MM.1S (cell line): ENCODE data around the gene DCPS.

Source experiments
- DNase-seq: peaks from one replicate; pipeline ENCODE4 v3.0.0-alpha.2; 2015
- H2AFZ ChIP-seq: fragments of 300-600 bp; sonication (generic); 2 replicates; pipeline ENCODE4 v1.6.0; 2016; ENCODE audit warnings: antibody characterized with exemption, low read length
- H3F3A ChIP-seq: fragments of 300-600 bp; sonication (generic); 2 replicates; pipeline ENCODE4 v1.6.1; 2016; ENCODE audit warnings: mild to moderate bottlenecking, antibody characterized with exemption, low read length, moderate library complexity, mixed read lengths; ENCODE audit not compliant: insufficient read depth
- H3K27ac ChIP-seq: fragments of 300-600 bp; sonication (generic); 2 replicates; pipeline ENCODE4 v1.5.1; 2016; ENCODE audit warnings: mild to moderate bottlenecking, low read length
- H3K27me3 ChIP-seq: fragments of 300-600 bp; sonication (generic); replicated peaks from 2 replicates; pipeline ENCODE4 v1.6.0; 2016; ENCODE audit warnings: low read length; ENCODE audit not compliant: insufficient read depth
- H3K36me3 ChIP-seq: fragments of 300-600 bp; sonication (generic); replicated peaks from 2 replicates; pipeline ENCODE4 v1.6.1; 2016; ENCODE audit warnings: mild to moderate bottlenecking, low read length, mixed read lengths; ENCODE audit not compliant: insufficient read depth
- H3K4me1 ChIP-seq: fragments of 300-600 bp; sonication (generic); 2 replicates; pipeline ENCODE4 v1.6.1; 2016; ENCODE audit warnings: low read length, mixed read lengths
- H3K4me2 ChIP-seq: fragments of 300-600 bp; sonication (generic); 2 replicates; pipeline ENCODE4 v1.6.0; 2016; ENCODE audit warnings: low read depth, low read length
- H3K4me3 ChIP-seq: fragments of 300-600 bp; sonication (generic); 2 replicates; pipeline ENCODE4 v1.5.1; 2016; ENCODE audit warnings: low read length, mixed read lengths
- H3K79me2 ChIP-seq: fragments of 300-600 bp; sonication (generic); 2 replicates; pipeline ENCODE4 v1.6.1; 2016; ENCODE audit warnings: mixed run types, low read length, mixed read lengths
- H3K9ac ChIP-seq: fragments of 300-600 bp; sonication (generic); 2 replicates; pipeline ENCODE4 v1.6.1; 2016; ENCODE audit warnings: low read length, mixed read lengths
- H3K9me2 ChIP-seq: fragments of 300-600 bp; sonication (generic); replicated peaks from 2 replicates; pipeline ENCODE4 v1.6.1; 2016; ENCODE audit warnings: mild to moderate bottlenecking, low read length, mixed read lengths; ENCODE audit not compliant: insufficient read depth
- H3K9me3 ChIP-seq: fragments of 300-600 bp; sonication (generic); replicated peaks from 2 replicates; pipeline ENCODE4 v1.6.1; 2016; ENCODE audit warnings: mild to moderate bottlenecking, low read length, mixed read lengths; ENCODE audit not compliant: insufficient read depth
- H4K20me1 ChIP-seq: fragments of 300-600 bp; sonication (generic); 2 replicates; pipeline ENCODE4 v1.6.1; 2016; ENCODE audit warnings: mild to moderate bottlenecking, low read length, moderate library complexity, mixed read lengths; ENCODE audit not compliant: insufficient read depth
- EZH2 ChIP-seq: fragments of 300-600 bp; sonication (generic); optimal IDR thresholded peaks from 2 replicates; pipeline ENCODE3; 2017; ENCODE audit warnings: low read depth, mild to moderate bottlenecking, antibody characterized with exemption, low read length, mixed read lengths
- EZH2phosphoT487 ChIP-seq: fragments of 300-600 bp; sonication (generic); IDR thresholded peaks from 2 replicates; pipeline ENCODE4 v1.6.1; 2018; ENCODE audit warnings: antibody characterized with exemption, low read length
- TF ChIP-seq, protein P1 (sequence below): fragments of 300-600 bp; sonication (generic); IDR thresholded peaks from 2 replicates; pipeline ENCODE4 v1.5.1; 2016; ENCODE audit warnings: antibody characterized with exemption, low read length, mixed read lengths

Gene DCPS

DNA sequence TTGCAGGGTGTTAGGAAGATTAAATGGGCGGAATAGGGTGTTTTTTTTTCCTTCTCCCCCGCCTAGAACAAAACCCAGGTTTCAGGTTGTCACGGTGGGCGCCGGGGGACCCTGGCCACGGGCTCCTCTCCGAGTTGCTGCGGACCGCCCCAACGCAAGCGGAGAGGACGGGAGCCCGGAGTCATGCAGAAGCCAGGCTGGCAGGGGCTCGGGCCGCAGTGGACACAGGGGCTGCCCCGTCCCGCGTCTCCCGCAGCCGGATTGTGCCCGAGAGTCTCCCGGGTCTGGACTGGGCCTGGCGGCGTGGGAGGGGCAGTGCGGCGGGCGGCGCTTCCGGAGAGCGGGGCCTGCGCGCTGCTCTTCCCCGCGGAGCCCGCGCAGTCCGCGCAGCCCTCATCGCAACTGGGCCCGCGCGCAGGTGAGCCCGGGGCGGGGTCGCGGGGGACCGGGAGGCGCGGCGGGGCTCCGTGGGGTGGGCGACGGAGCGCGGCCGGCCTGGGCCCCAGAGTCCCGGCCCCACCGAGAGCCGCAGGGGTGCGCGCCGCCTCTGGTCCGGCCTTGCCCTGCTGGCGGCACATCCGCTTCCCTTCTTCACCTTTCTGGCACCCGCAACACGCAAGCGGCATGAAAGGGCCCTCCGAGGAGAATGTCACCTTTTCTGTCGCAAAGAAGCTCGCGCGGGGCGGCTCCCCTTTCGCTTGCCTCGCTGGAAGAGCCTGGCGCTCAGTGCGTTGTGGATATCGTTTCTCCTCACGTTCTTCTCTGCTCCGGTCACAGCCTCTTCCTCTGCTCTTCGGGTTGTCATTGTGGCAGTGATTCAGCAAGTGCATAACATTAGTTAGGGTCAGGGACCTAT, 20.9 kb upstream of the DCPS start, which contains the start of gene TIRAP:
TSS of gene TIRAP (plus strand) at position 358 of the 856 bp plus-strand sequence. CDS start 7,802 bp downstream, outside the sequence.
- peak within 1 kb of the TSS; percentile 89 for H3K4me2 ChIP-seq
- no peaks in the 10 kb centered on the region for H3K36me3 ChIP-seq
- peaks cover 7% of the 10 kb centered on the region for H3K4me1 ChIP-seq
- H2AFZ ChIP-seq, result peak within 1 kb of the TSS; percentile 79
- peak within 1 kb of the TSS; percentile 79 for H3K4me3 ChIP-seq
- no peaks in the 10 kb centered on the region for H4K20me1 ChIP-seq
- H3F3A ChIP-seq, result peaks cover 20% of the 10 kb centered on the region
- no peaks in the 10 kb centered on the region for H3K9me3 ChIP-seq
- H3K27me3 ChIP-seq, result no peaks in the 10 kb centered on the region
- DNase-seq, result peak; percentile 61
- TF ChIP-seq, protein P1, sequence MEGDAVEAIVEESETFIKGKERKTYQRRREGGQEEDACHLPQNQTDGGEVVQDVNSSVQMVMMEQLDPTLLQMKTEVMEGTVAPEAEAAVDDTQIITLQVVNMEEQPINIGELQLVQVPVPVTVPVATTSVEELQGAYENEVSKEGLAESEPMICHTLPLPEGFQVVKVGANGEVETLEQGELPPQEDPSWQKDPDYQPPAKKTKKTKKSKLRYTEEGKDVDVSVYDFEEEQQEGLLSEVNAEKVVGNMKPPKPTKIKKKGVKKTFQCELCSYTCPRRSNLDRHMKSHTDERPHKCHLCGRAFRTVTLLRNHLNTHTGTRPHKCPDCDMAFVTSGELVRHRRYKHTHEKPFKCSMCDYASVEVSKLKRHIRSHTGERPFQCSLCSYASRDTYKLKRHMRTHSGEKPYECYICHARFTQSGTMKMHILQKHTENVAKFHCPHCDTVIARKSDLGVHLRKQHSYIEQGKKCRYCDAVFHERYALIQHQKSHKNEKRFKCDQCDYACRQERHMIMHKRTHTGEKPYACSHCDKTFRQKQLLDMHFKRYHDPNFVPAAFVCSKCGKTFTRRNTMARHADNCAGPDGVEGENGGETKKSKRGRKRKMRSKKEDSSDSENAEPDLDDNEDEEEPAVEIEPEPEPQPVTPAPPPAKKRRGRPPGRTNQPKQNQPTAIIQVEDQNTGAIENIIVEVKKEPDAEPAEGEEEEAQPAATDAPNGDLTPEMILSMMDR, result no peak
- TF ChIP-seq EZH2phosphoT487, result no peak
- TF ChIP-seq EZH2, result no peak
- no peaks in the 10 kb centered on the region for H3K9me2 ChIP-seq
- H3K9ac ChIP-seq, result peak within 1 kb of the TSS; percentile 88
- H3K27ac ChIP-seq, result peak within 1 kb of the TSS; percentile 77
- H3K79me2 ChIP-seq, result peaks cover 35% of the 10 kb centered on the region

DNA sequence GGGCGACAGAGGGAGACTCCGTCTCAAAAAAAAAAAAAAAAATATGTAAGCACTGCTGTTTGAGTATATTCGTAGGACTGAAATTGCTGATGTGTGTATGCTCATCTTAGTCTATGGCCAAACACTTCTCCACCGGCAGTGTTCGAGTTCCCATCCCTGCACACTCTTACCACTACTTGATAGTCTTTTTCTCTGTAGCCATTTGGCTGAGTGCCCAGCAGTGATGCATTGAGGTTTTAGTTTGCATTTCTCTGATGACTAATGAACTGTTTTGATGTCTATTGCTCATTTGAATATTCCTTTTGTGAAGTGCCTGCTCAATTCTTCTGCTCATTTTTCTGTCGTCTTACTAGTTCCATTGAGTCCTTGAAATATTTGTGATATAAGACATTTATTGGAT, 19.0 kb upstream of the DCPS start:
- Histone ChIP-seq H3K4me3 (no peak overlapping the region), H3K27me3 (no peaks in the 10 kb centered on the region), H3K79me2 (peaks cover 35% of the 10 kb centered on the region), H3K4me2 (peak overlapping the region; percentile 86; the same call in 1 of the 2 replicates), H3K9ac (no peak overlapping the region), H3K36me3 (no peaks in the 10 kb centered on the region), H3K9me2 (no peaks in the 10 kb centered on the region), H2AFZ (no peak overlapping the region), H3K9me3 (no peaks in the 10 kb centered on the region), H3F3A (peaks cover 20% of the 10 kb centered on the region), H4K20me1 (no peaks in the 10 kb centered on the region), H3K27ac (peak overlapping the region; percentile 16; the same call in 1 of the 2 replicates), H3K4me1 (peaks cover 7% of the 10 kb centered on the region)
- DNase-seq, result peak; percentile 87
- no peak for TF ChIP-seq EZH2
- TF ChIP-seq, protein P1, result no peak
- TF ChIP-seq EZH2phosphoT487, result no peak

DNA sequence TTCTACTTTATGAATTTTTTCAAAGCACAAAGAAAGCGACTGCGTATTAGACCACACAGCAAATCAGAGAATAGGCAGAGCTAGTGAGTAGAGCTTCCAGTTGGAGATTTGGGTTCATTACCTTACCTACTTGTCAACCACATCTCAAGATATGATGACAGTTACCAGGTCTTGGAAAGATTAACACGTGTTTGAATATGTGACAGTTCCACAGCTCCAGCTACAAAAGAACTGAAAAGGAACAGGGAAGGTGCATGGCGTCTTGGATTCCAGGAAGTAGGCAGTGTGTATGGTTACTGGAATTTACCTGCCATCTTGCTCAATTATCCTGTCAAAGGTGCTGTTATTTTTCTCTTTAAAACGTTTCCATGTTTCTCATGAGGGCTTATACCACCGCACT, 15.6 kb upstream of the DCPS start:
- Histone ChIP-seq H3K4me3 (no peak overlapping the region), H3K4me1 (peaks cover 7% of the 10 kb centered on the region), H3K27ac (no peak overlapping the region), H3K9me2 (no peaks in the 10 kb centered on the region), H3K4me2 (no peak overlapping the region), H3K27me3 (no peaks in the 10 kb centered on the region), H2AFZ (no peak overlapping the region), H3K9ac (no peak overlapping the region), H4K20me1 (no peaks in the 10 kb centered on the region), H3K79me2 (peaks cover 34% of the 10 kb centered on the region), H3K36me3 (no peaks in the 10 kb centered on the region), H3K9me3 (no peaks in the 10 kb centered on the region), H3F3A (peaks cover 12% of the 10 kb centered on the region)
- no peak for DNase-seq
- TF ChIP-seq, protein P1, result no peak
- TF ChIP-seq EZH2 (no peak), EZH2phosphoT487 (no peak)
